NCI-H2107 treated with DMSO at 0.1 percent for 48 hours (cell line): Measurements from ENCODE around the gene SDCCAG8.

Experiments
- DNase-seq: peaks from one replicate; lab custom pipeline; 2025; ENCODE audit not compliant: unreplicated experiment; lab: John Stamatoyannopoulos, UW

Gene SDCCAG8

DNA sequence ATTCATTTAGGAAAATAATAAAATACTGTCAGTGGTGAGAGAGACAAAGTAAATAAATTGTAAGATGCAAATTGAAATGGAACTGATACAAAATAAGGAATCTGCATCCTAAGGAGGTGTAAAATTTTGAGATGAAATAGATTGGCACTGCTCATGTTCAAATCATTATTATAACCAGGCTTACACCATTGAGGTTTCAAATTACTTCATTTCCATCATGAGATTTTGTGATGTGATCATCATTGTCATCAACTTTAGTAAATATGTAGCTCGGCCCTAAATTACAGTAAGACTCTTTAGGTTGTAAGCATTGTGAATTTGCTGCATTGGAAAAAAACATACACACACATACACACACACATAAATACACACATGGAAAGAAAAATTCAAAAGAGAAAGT lies 123.4 kb downstream of the SDCCAG8 start:
- no peak for DNase-seq

DNA sequence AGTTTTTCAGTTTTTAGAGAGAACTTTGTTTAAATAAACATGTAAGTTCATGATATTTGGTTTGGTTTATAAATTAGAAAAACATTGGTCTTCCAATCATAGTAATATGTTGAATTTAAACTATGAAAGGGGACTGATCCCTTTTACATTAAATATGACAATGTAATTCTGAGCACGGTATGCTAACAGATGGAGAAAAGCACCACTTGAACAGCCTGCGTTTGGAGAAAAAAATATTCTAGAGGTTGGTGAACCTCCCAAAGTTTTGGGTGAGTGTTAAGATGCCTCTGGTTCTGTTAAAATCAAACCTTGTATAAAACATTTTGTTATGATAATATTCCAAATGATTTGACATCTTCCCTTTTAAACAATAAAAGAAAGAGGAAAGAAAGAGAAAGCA lies 123.9 kb downstream of the SDCCAG8 start:
- DNase-seq: no peak

GRCh38 chr1:243388276-243388675 lies 132.4 kb downstream of the SDCCAG8 start:
- DNase-seq: no peak

DNA sequence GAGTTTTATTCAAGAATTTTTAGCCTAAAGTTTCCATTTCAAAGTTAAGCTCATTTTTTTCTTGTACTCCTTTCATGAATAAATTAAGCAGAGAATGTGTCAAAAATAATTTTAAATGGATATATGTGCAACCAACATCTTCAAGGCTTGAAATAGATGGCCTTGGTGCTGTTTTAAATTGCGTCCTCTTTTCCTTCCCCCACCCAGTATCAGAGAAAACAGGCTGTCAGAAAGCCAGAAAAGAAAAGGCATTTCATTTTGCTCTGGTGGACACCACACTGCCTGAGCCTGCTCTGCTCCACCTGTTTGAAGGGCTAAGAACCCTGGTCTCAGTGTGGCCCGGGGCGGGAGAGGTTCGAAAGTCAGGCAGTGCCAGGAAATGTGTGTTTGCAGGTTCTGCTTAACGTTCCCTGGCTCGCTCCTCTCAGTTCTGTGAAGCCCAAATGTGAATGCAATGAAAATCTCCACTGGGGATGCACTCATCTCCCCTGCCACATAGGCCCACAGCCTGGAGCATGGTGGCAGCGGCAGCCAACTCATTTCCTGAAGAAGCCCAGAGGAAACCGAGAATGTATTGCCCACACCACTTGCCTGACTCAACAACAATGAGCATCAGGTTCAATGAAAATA lies 134.4 kb downstream of the SDCCAG8 start:
- DNase-seq: no peak

GRCh38 chr1:243391355-243391754 lies 135.5 kb downstream of the SDCCAG8 start:
- no peak for DNase-seq

- DNase-seq: no peak
Observed at GRCh38 chr1:243393096-243393495, 137.3 kb downstream of the SDCCAG8 start.

DNA sequence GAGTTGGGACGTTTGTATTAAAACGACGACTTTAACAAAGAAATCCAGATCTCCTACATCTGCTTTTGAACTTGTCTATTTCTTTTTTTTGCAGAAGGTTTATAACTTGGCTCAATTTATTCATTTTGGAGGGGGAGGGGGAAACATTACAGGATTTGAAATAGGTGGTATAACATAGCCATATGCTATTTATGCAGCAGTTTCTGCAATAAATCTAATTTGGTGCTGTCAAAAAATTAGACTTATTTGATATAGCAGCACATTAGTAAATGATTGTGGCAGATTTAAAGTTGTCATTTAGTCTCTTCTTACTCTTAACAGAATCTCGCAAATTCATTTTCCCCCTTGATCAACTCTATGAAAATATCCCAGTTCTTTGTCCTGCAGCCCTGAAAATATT lies 138.2 kb downstream of the SDCCAG8 start:
- no peak for DNase-seq

DNA sequence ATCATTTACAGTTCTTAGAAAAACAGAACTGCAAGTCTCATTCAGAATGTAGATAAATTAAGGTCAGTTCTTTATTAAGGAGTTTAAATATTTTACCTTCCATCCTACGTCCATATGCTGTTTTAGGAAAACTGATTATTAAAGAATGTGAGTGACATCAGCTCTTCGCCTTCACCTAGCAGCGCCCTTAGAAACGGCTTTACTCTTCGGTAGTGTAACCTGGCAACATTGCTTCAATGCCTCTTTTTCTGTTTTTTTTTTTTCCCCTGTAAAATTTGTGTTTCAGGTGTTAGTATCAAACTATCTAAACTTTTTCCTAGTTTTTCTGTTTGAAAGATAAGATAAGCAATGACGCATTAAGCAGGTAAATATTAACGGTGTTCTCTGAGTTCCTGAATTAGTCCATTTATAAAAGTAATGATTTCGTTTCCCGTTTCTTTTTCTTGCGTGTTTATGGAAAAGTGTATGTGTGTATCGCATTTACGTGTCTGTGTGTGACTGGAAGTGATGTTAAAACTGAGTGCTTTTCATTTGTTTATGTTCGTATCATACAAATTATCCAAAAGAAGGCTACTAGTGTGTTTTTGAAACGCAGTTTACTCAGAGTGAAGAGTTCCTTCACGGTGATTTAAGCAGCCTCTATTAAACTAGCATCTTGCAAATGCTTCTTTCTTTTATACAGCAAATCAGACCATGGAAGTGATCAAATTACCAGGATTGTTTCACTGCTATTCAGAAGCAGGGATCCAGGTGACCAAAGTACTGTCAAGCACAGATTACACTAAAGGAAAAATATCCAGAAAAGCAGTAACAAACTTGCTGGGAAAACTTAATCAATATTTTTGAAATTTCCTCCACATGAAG lies 139.0 kb downstream of the SDCCAG8 start:
- peak; percentile 74 for DNase-seq

DNA sequence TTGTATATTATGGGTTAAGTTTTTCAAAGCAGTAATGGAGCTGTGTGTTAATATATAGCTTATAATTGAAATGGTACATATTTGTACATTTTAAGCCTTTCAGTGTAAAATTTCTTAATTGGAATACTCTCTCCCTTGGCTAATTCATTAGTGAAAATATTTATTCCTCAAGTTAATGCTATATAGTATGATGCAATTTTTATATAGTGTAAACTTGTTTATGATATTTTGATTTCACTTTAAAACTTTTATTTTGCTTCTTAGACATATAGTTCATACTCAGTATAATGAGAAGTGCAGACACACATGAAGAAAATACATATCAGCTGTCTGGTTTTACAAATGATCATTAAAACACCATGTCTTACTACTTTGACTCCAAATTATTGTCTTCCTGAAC lies 140.6 kb downstream of the SDCCAG8 start:
- DNase-seq: no peak

GRCh38 chr1:243396876-243397275 lies 141.0 kb downstream of the SDCCAG8 start:
- DNase-seq: no peak

DNA sequence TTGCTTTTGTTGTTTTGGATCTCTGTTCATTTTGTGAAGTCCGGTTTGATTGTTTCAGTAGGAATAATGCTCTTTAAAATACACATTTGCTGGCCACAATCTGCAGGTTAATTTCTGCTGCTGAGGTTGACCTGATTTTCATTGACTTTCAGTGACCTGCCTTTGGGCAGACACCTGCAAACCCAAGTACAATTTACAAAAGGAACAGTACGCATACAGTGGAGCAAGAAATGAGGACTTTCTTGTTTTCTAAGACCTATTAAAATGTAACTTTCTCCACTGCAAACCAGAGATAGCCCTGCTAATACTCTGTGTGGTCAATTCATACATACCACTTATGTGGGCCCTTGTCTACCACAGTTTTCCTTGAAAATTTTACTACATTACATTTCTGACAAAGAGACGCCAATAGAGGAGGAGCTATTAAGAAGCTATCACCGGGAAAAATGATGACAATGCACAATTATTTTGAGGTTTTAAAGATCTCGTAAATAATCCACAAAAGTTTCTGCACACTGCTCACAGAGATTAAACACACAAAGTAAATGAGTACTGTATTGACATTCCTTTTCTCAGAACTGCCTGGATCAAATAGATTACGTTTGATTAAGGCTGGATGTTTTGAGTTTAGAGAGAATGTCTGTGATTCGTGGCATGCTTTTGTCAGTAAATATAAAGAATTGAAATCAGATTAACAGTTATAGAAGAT lies 141.9 kb downstream of the SDCCAG8 start:
- DNase-seq: no peak

- no peak for DNase-seq
Observed at GRCh38 chr1:243399561-243400155, 143.8 kb downstream of the SDCCAG8 start.

GRCh38 chr1:243402868-243403267 lies 147.0 kb downstream of the SDCCAG8 start:
- no peak for DNase-seq

- no peak for DNase-seq
Observed at GRCh38 chr1:243406424-243406823, 150.6 kb downstream of the SDCCAG8 start.

- no peak for DNase-seq
Observed at GRCh38 chr1:243407284-243408018, 151.6 kb downstream of the SDCCAG8 start.

DNA sequence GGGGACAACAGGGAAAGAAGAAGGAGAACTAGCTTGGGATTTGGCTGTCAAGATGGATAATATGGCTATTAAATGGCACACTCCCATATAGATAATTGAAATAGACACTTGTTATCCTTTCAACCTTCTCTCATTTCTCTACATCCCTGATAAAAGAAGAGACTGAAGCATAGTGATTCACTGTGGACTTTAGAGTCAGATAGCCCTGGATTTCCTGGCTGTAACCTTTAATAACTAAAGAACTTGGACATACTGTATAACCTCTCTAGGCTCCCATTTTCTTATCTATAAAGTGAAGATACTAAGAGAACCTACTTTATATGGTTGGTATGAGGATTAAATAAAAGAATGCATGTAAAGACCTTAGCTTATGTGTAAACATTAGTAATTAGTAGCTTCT lies 152.6 kb downstream of the SDCCAG8 start:
- DNase-seq: no peak

- peak; percentile 13 for DNase-seq
Observed at GRCh38 chr1:243409284-243409683, 153.4 kb downstream of the SDCCAG8 start.

- peak; percentile 70 for DNase-seq
Observed at GRCh38 chr1:243411472-243411871, 155.6 kb downstream of the SDCCAG8 start.

DNA sequence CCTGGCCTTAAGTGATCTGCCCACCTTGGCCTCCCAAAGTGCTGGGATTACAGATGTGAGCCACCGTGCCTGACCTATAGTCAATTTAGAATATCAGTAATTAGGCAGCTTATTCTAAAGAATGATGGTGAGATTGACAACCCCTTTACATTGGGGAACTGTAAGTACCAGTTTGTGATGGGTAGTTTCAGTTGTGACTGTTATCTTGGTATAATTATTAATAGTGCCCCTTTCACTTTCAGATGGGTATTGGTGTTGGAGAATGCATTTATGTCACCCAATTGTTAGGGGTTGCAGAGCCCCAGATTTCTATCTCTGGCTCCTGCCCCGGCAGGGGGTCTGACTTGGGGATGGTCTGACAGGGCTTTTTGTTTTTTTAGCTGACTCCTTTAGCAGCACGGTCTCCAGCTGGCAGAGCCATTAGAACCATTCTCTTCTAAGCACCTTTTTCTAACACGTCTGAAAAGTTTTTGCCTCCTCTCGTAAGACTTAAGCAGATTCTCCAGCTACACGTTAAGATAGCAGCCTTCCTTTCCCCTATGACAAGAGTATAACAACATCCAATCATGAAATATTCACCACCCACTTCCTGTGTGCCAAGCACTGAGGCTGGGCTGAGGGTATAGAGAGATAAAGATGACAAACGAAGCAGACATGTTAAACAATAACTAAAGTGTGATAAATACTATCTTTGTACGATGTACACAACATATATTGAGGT lies 157.8 kb downstream of the SDCCAG8 start:
- DNase-seq: no peak

- no peak for DNase-seq
Observed at GRCh38 chr1:243414152-243414494, 158.3 kb downstream of the SDCCAG8 start.
